Smooth muscle cell of the umbilical artery (primary cell): Measurements from ENCODE around the gene OR5L1. TPM values are rescaled to one million over a fixed set of nuclear protein-coding genes. Genes with fewer than 3 reads are reported as not detected.

Experiments
- total RNA-seq: library from RNA; depleted of rRNA; stranded (reverse); fragments of >200 nt; gene quantifications from 2 replicates; pipeline ENCODE4 v1.2.3, GENCODE V29; 2014

Gene OR5L1
- not detected in 2 replicates for total RNA-seq

GRCh38 chr11:55811067-55811466 lies at the start of gene OR5L1:
Gene OR5L1 (plus strand): TSS chr11:55811367. CDS start chr11:55811467, 100 bp downstream.

DNA sequence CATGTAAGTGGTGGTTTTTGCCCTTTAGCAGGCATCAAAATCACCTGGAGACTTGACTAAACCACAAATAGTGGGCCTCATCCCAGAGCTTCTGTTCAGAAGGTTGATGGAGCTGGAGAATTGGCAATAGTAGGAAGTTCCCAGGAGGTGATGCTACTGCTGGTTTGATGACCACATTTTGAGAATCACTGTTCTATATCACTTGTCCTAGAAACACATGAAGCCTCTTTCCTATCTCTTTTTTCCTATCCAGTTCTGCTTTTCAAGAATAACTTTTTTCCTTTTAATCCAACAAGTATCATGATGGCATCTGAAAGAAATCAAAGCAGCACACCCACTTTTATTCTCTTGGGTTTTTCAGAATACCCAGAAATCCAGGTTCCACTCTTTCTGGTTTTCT lies 38.0 kb upstream of the OR5L1 start, which contains the start of gene OR5D13:
OR5D13 (plus strand) TSS at position 301 of the 400 bp plus-strand sequence; CDS start at position 301, 0 bp downstream.

DNA sequence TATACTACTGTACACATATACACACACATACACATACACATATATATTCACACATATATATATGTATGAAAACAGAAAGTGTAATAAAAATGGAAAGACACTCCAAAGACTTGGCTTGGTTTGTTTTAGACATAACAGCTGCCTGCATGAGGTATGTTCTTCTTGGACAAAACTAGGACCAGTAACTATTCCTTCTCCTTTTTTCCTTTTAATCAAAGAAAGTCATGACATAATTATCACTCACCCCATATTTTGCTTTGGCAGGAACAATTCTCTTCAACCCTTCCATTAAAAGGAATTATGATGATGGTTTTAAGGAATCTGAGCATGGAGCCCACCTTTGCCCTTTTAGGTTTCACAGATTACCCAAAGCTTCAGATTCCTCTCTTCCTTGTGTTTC lies 15.9 kb upstream of the OR5L1 start, which contains the start of gene OR5D14:
OR5D14 (plus strand) TSS at position 301 of the 400 bp plus-strand sequence; CDS start at position 301, 0 bp downstream.

DNA sequence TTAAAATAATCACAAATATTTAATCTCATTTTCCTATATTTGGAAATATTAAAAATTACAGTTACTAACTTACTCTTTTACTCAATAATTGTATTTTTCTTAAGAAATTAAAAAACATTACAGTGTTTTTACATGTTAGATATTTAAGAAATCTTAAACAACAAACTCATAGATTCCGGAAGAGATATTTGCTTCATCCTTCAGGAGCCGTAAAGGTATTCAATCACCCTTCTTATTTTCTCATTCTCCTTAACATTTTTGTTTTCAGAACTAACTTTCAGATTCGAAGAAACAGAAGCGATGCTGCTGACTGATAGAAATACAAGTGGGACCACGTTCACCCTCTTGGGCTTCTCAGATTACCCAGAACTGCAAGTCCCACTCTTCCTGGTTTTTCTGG lies 8.2 kb downstream of the OR5L1 start, which contains the start of gene OR5D18:
OR5D18 (plus strand) TSS at position 301 of the 400 bp plus-strand sequence; CDS start at position 301, 0 bp downstream.

DNA sequence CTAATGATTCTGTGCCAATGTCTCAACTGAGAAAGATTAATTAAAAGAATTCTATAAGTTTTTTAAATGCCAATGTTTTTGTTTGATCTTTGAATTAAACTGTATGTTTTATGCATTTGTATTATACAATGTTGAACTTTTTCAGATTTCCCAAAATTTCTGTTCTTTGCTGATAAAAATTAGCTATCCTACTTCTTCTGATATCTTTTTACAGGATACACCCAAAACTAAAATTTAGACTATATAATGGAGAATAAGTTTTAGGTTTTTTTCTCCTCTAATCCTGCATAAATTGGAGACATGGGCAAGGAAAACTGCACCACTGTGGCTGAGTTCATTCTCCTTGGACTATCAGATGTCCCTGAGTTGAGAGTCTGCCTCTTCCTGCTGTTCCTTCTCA lies 15.8 kb downstream of the OR5L1 start, which contains the start of gene OR5L2:
OR5L2 (plus strand) TSS at position 301 of the 400 bp plus-strand sequence; CDS start at position 301, 0 bp downstream.

DNA sequence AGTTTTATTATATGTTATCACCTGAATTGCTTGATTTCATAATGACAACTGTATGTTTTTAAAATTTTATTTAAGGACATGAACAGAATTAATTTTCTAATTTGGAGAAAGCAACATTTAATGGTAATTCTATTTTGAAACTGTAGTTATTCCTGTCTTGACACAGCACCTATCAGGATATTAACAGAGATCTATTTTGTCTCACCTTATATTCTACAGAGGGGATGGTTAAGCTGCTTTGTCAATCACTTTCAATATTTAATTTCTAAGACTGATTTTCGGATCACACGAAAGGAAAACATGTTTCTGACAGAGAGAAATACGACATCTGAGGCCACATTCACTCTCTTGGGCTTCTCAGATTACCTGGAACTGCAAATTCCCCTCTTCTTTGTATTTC lies 27.3 kb downstream of the OR5L1 start, which contains the start of gene OR5D16:
OR5D16 (plus strand) TSS at position 301 of the 400 bp plus-strand sequence; CDS start at position 301, 0 bp downstream.

Other genes starting within 250 kb of the OR5L1 start
- gene OR4C16, start 239.2 kb upstream of the OR5L1 start, total RNA-seq: not detected in 2 replicates
- not detected in 2 replicates for gene OR4C11, start 203.7 kb upstream of the OR5L1 start, total RNA-seq
- gene OR4P4, start 176.3 kb upstream of the OR5L1 start, total RNA-seq: not detected in 2 replicates
- not detected in 2 replicates for gene OR4S2, start 163.0 kb upstream of the OR5L1 start, total RNA-seq
- not detected in 2 replicates for gene OR4C6, start 149.2 kb upstream of the OR5L1 start, total RNA-seq
- gene OR5D13, start 37.9 kb upstream of the OR5L1 start, total RNA-seq: not detected in 2 replicates
- not detected in 2 replicates for gene OR5D14, start 15.8 kb upstream of the OR5L1 start, total RNA-seq
- not detected in 2 replicates for gene OR5D18, start 8.3 kb downstream of the OR5L1 start, total RNA-seq
- not detected in 2 replicates for gene OR5L2, start 15.9 kb downstream of the OR5L1 start, total RNA-seq
- not detected in 2 replicates for gene OR5D16, start 27.4 kb downstream of the OR5L1 start, total RNA-seq
- not detected in 2 replicates for gene TRIM51, start 71.9 kb downstream of the OR5L1 start, total RNA-seq
- gene OR5W2, start 103.2 kb downstream of the OR5L1 start, total RNA-seq: not detected in 2 replicates
- not detected in 2 replicates for gene OR5I1, start 125.0 kb downstream of the OR5L1 start, total RNA-seq
- gene OR10AG1, start 158.6 kb downstream of the OR5L1 start, total RNA-seq: not detected in 2 replicates
- gene OR5F1, start 183.3 kb downstream of the OR5L1 start, total RNA-seq: not detected in 2 replicates
- gene OR5AS1, start 216.3 kb downstream of the OR5L1 start, total RNA-seq: not detected in 2 replicates